HG03342 (cell line): Measurements from ENCODE around the gene NUDT3.
"Not testable (repeated sequence)": the region's sequence is repeated elsewhere in the genome, so short reads cannot be mapped to it uniquely, and the experiment has no call there.

Experiments used
- ATAC-seq: cut with Tn5 transposase; IDR thresholded peaks from one replicate; pipeline ENCODE4 v1.9.1; 2021; ENCODE audit warnings: mild to moderate bottlenecking, moderate library complexity; ENCODE audit not compliant: unreplicated experiment

NUDT3 gene

DNA sequence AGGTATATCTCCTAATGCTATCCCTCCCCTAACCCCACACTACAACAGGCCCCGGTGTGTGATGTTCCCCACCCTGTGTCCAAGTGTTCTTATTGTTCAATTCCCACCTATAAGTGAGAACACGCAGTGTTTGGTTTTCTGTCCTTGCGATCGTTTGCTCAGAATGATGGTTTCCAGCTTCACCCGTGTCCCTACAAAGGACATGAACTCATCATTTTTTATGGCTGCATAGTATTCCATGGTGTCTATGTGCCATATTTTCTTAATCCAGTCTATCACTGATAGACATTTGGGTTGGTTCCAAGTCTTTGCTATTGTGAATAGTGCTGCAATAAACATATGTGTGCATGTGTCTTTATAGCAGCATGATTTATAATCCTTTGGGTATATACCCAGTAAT is 20.6 kb downstream of the NUDT3 start:
- ATAC-seq: not testable (repeated sequence)

DNA sequence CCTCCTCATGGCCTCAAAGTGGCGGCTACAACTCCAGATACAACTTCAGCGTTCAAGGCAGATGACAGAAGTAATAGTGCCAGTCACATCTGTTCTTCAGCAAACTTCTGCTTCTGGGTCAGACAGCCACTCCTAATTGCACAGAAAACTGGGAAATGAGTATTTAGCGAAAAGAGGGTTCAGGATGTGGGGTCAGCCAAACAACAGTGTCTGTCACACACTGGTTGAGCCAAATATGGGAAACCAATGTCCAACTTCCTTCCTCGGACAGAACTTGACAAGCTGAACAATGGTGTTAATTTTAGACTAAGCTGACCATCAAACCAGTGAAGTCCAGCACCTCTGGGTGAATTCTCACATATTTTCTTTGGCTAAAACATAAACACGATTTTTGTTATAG is 22.1 kb downstream of the NUDT3 start:
- ATAC-seq: no peak

DNA sequence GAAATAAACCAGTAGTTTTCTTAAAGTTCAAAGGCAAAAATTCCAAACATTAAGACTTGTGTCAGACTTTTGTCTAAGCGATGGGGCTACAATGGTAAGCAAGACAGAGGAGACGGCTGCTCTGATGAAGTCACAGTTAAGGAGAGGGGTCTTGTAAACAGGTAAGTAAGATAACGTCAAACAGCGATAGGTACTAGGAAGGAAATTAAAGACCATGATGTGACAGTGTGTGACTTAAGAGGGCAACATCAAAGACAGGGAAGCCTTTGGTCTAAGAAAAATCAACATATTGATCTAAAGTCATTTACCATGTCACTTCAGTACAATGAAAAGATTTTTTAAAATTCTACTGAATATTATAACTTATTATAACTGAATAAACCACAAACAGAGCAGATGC is 23.1 kb downstream of the NUDT3 start:
- ATAC-seq: no peak

- ATAC-seq: no peak
Measured at GRCh38 chr6:34366639-34366921, 25.9 kb downstream of the NUDT3 start.

DNA sequence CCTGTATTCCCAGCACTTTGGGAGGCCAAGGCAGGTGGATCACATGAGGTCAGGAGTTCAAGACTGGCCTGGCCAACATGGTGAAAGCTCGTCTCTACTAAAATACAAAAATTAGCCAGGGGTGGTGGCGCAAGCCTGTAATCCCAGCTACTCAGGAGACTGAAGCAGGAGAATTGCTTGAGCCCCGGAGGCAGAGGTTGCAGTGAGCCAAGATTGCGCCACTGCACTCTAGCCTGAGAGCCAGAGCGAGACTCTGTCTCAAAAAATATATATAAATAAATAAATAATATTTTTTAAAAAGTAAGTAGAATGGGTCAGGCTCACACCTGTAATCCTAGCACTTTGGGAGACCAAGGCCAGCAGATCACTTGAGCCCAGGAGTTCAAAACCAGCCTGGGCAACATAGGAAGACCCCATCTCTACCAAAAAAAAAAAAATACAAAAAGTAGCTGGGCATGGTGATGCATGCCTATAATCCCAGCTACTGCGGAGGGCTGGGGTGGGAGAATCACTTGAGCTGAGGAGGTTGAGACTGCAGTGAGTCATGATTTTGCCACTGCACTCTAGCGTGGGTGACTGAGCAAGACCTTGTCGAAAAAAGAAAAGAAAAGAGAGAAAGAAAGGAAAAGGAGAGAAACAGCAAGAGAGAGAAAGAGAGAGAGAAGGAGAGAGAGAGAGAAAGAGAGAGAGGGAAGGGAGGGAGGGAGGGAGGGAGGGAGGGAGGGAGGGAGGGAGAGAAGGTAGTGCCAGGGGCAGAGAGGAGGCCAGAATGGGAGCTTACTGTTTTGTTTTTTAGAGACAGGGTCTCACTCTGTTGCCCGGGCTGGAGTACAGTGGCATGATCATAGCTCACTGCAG is 26.5 kb downstream of the NUDT3 start:
- ATAC-seq: not testable (repeated sequence)

DNA sequence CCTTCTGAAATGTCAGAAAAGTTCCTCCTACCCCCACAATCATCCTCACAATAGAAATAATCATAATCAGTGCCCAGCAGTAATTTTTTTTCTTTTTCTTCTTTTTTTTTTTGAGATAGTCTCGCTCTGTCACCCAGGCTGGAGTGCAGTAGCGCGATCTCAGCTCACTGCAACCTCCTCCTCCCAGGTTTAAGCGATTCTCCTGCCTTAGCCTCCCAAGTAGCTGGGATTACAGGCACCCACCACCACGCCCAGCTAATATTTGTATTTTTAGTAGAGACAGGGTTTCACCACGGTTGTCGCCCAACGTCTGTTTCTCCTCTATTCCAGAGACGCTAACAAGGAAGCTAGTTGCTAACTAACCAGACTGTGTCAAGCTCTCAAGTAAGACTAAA is 28.8 kb downstream of the NUDT3 start:
- ATAC-seq: not testable (repeated sequence)

- ATAC-seq: no peak
Measured at GRCh38 chr6:34362909-34363680, 29.4 kb downstream of the NUDT3 start.

- no peak for ATAC-seq
Measured at GRCh38 chr6:34362176-34362575, 30.3 kb downstream of the NUDT3 start.

DNA sequence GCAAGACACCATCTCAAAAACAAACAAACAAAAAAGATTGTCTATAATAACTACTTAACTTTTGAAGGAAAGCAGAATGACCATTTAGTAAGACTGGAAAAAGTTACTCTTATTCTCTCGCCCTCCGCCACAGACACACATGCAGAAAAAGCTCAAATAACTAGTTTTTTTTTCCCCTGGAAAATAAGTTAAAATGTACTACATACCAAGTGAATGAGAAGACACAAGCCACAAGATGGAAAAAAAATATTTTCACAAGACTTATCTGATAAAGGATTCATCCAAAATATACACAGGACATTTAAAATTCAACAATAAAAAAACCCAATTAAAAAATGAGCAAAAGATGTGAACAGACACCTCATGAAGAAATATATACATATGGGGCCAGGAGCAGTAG is 31.9 kb downstream of the NUDT3 start:
- no peak for ATAC-seq

DNA sequence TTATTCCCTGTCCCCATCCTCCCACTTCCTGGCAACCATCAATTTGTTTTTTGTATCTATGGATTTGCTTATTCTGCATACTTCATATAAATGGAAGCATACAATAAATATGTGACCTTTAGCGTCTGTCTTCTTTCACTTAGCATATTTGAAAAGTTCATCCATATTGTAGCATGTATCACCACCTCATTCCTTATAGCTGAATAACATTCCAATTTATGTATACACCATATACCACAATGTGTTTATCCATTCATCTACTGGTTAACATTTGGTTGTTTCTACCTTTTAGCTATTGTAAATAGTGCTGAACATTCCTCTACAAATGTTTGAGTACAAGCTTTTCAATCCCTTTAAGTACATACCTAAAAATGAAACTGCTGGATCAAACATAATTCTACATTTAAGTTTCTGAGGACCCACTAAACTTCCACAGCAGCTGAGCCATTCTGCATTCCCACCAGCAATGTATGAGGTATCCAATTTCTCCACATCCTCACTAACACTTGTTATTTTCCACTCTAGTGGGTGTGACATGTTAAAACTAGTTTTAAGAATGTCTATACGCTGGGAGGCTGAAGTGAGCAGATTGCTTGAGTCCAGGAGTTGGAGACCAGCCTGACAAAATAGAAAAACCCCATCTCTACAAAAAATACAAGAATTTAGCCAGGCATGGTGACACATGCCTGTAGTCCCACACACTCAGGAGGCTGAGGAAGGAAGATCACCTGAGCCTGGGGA is 32.9 kb downstream of the NUDT3 start:
- ATAC-seq: no peak

DNA sequence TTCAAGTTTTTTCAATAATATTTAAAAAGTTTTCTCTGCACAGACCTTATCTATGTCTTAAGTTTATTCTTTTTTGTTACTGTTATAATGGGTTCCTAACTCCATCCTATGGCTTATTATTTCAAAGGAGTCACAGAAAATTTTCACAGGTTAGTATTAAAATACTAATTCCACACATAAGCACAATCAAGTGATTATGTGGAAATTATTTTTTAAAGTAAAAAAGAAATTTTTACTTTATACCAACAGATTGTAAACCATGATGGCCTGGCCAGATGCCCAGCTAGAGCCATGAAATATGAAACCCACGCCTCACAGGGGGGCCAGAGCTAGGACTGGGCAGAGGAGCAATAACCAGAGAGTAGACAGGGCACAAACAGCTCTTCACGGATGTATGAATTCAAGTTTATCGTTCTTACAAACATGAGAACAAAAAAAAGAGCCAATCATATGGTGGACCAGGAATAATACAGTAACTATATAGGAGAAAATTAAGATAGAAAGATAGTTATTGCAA is 34.0 kb downstream of the NUDT3 start:
- no peak for ATAC-seq

DNA sequence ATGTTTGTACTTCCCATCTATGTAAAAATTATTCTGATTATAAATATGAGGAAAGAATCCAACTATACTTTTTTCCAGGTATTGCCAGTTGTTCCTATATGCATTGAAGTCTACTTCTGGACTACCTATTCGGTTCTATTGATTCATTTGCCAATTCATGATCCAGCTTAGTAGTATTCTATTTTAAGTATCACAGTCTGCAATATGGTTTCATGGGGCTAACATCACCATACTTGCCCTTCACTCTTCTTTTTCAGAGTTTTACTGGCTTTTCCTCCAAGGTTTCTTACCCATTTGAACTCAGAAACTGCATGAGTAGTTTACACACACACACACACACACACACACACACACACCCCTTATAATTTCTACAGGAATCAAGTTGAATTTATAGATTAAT is 34.5 kb downstream of the NUDT3 start:
- no peak for ATAC-seq

- ATAC-seq: no peak
Measured at GRCh38 chr6:34355889-34356288, 36.6 kb downstream of the NUDT3 start.

GRCh38 chr6:34354230-34354629 is 38.2 kb downstream of the NUDT3 start:
- not testable (repeated sequence) for ATAC-seq

DNA sequence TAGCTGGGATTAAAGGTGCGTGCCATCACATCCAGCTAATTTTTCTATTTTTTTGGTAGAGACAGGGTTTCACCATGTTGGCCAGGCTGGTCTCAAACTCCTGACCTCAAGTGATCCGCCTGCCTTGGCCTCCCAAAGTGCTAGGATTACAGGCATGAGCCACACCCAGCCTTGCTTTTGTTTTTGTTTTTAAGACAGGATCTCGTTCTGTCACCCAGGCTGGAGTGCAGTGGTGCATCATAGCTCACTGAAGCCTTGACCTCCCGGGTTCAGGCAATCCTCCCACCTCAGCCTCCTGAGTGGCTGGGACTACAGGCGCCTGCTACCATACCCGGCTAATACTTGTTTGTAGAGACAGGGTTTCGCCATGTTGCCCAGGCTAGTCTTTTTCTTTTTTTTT is 38.9 kb downstream of the NUDT3 start:
- ATAC-seq: not testable (repeated sequence)

DNA sequence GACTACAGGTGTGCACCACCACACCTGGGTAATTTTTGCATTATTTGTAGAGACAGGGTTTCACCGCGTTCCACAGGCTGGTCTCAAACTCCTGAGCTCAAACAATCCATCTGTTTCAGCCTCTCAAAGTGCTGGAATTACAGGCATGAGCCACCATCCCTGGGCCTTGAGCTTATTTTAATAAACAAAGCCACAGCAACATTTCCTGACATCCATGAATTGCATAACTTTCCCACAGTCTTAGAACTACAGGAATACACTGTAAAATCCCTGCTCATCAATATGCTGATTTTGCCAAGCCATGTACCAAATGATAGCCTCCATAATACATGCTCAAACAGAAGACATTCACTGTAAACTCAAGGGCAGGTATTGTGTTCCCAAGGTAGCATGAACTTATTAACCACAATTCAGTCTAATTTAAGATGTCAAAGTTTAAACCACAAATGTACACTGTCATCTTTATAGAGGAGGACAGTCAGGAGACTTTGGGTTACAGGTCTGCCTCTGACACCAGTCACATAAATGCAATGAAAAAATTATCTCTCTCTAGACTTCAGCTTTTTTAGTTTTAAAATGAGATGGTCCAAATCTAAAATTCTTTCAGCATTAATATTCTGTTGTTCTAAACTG is 40.0 kb downstream of the NUDT3 start:
- ATAC-seq: no peak

- no peak for ATAC-seq
Measured at GRCh38 chr6:34350934-34351217, 41.6 kb downstream of the NUDT3 start.

DNA sequence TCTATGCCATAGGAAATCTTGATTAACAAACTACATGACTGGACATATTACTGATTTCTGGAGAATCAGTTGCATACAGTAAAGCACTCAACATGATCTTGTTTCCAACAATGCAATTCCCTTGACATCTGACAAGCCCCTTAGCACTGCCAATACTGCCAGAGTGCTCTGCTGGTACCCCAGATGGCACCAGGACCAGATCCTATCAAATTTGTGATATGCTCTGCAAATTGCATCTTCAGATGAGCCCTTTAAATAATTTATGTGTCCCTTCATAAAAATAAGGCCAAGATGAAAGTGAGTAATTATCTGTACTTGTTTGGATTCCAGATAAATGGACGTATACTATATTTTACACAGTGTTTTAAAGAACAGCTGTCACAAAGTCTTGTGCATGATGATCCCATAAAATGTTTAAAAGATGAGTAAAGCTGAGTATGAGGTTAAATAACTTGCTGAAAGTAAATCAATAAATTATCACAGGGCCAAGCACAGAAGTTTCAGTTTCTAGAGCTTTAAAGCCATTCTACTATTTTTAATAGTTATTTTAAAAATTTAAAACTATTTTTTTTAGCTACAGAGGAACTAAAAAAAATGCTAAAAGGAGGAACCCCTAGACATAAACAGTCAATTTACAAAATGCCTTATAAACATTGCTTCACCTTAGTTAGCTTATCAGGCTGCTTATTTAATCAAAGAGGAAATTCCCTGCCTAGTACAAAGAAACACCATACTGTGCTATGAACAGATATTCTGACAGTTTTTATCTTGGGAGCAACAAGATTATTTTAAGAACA is 42.1 kb downstream of the NUDT3 start:
- no peak for ATAC-seq

GRCh38 chr6:34349211-34349610 is 43.3 kb downstream of the NUDT3 start:
- no peak for ATAC-seq

- ATAC-seq: no peak
Measured at GRCh38 chr6:34347303-34347702, 45.2 kb downstream of the NUDT3 start.
